Measurements from ENCODE around the gene CCR6. TPM values are rescaled to one million over a fixed set of nuclear protein-coding genes. Genes with fewer than 3 reads are reported as not detected.

The CCR6 gene
- total and polyA plus RNA-seq, 2 donors (not counting 3 experiments of a cell fraction or from before 2014, with no cell fraction given) = not detected

GRCh38 chr6:167141667-167142432, 19.0 kb downstream of the CCR6 start:
- CTCF ChIA-PET = interaction anchor here (0.6 to 3.0 kb wide), 11 partner anchors 12 to 376 kb away, joined by 3 to 24 read pairs (median 4); partner anchors contain the start of gene CEP43
- H3K79me2 ChIP-seq (ENCODE audit: control insufficient read depth, insufficient read depth, low read length) = no peaks in the 10 kb centered on the region
- no peaks in the 10 kb centered on the region for H3K27me3 ChIP-seq (ENCODE audit: control insufficient read depth in 2 of 2, insufficient read depth in 2 of 2, low read length in 2 of 2)
- no peak overlapping the region for H3K27ac ChIP-seq (ENCODE audit: insufficient read depth, low read depth, low read length)
- DNase-seq (ENCODE audit: low read depth, low spot score) = peak; percentile 11
- H3K4me1 ChIP-seq (ENCODE audit: control insufficient read depth, extremely low read depth, insufficient read depth, low read length) = no peaks in the 10 kb centered on the region
- intact Hi-C loops (cut with micrococcal nuclease) = loop anchor here (1.0 kb wide), 1 partner anchor 356 kb away; no protein-coding TSS in a partner anchor
- POLR2A ChIA-PET = no interaction called here
- no peaks in the 10 kb centered on the region for H3K9me1 ChIP-seq (replicated peaks; ENCODE audit: control insufficient read depth, extremely low read depth, insufficient read depth, low read length)
- no TSS peak for BruUV-seq (replicated peaks)
- no peaks in the 10 kb centered on the region for H3K9me3 ChIP-seq (replicated peaks; ENCODE audit: control insufficient read depth, insufficient read depth, low read length)
- H2AFZ ChIP-seq (ENCODE audit: low read depth, low read length) = no peak overlapping the region
- no peak for FAIRE-seq
- no peak overlapping the region for H3K9ac ChIP-seq (replicated peaks; ENCODE audit: extremely low read depth, insufficient read depth, low read length)
- H3K4me2 ChIP-seq (ENCODE audit: insufficient read depth, low read length) = no peak overlapping the region
- H3K4me3 ChIP-seq (replicated peaks in 1 of 3; ENCODE audit: insufficient read depth in 1 of 3, low read depth in 1 of 3, low read length in 3 of 3) = no peak overlapping the region
- peak; percentile 33 to 66 for TF ChIP-seq CTCF (IDR thresholded peaks at IDR 0.05; ENCODE audit: extremely low read depth in 1 of 2, insufficient read depth in 1 of 2, low read depth in 1 of 2, low read length in 2 of 2)
- TF ChIP-seq JUN (IDR thresholded peaks at IDR 0.05; ENCODE audit: borderline replicate concordance, insufficient read depth, insufficient read length, low read depth) = no peak
- H4K20me1 ChIP-seq (replicated peaks; ENCODE audit: control insufficient read depth, extremely low read depth, insufficient read depth, low read length) = no peaks in the 10 kb centered on the region
- H3K36me3 ChIP-seq (ENCODE audit: control insufficient read depth in 2 of 2, extremely low read depth in 1 of 2, insufficient read depth in 2 of 2, low read length in 2 of 2) = no peaks in the 10 kb centered on the region
- dilution Hi-C loops (cut with MboI; ENCODE audit: extremely low pct_ligation_motif_present, low sequenced_read_pairs) = no loop called here

- Histone ChIP-seq H3K27ac (ENCODE audit: insufficient read depth, low read depth, low read length) (no peak overlapping the region), H3K4me3 (replicated peaks in 1 of 3; ENCODE audit: insufficient read depth in 1 of 3, low read depth in 1 of 3, low read length in 3 of 3) (no peak overlapping the region), H4K20me1 (replicated peaks; ENCODE audit: control insufficient read depth, extremely low read depth, insufficient read depth, low read length) (no peaks in the 10 kb centered on the region), H3K9me3 (replicated peaks; ENCODE audit: control insufficient read depth, insufficient read depth, low read length) (no peaks in the 10 kb centered on the region), H3K27me3 (ENCODE audit: control insufficient read depth in 2 of 2, insufficient read depth in 2 of 2, low read length in 2 of 2) (no peaks in the 10 kb centered on the region), H3K9me1 (replicated peaks; ENCODE audit: control insufficient read depth, extremely low read depth, insufficient read depth, low read length) (no peaks in the 10 kb centered on the region), H3K4me2 (ENCODE audit: insufficient read depth, low read length) (no peak overlapping the region), H3K9ac (replicated peaks; ENCODE audit: extremely low read depth, insufficient read depth, low read length) (no peak overlapping the region), H3K4me1 (ENCODE audit: control insufficient read depth, extremely low read depth, insufficient read depth, low read length) (no peaks in the 10 kb centered on the region), H3K79me2 (ENCODE audit: control insufficient read depth, insufficient read depth, low read length) (no peaks in the 10 kb centered on the region), H3K36me3 (ENCODE audit: control insufficient read depth in 2 of 2, extremely low read depth in 1 of 2, insufficient read depth in 2 of 2, low read length in 2 of 2) (no peaks in the 10 kb centered on the region), H2AFZ (ENCODE audit: low read depth, low read length) (no peak overlapping the region)
- TF ChIP-seq JUN (IDR thresholded peaks at IDR 0.05; ENCODE audit: borderline replicate concordance, insufficient read depth, insufficient read length, low read depth) (no peak), POLR2A (IDR thresholded peaks at IDR 0.05; ENCODE audit: low read depth, low read length) (no peak), EZH2 (IDR thresholded peaks at IDR 0.05; ENCODE audit: borderline replicate concordance, low read depth, low read length, severe bottlenecking) (no peak), FOS (IDR thresholded peaks at IDR 0.05; ENCODE audit: borderline replicate concordance, insufficient read depth, low read length) (no peak), POLR2AphosphoS5 (IDR thresholded peaks at IDR 0.05; ENCODE audit: insufficient read depth, low read depth, low read length) (no peak)
- BruUV-seq (replicated peaks) = no TSS peak
- ChIA-PET POLR2A (no interaction called here), CTCF (interaction anchor here (0.7 to 3.0 kb wide), 8 partner anchors 144 to 371 kb away, joined by 3 to 24 read pairs (median 5); no protein-coding TSS in a partner anchor)
- dilution Hi-C loops (cut with MboI; ENCODE audit: extremely low pct_ligation_motif_present, low sequenced_read_pairs) = no loop called here
- DNase-seq (ENCODE audit: low read depth, low spot score) = no peak
- no peak for FAIRE-seq
- intact Hi-C loops (cut with micrococcal nuclease) = loop anchor here (1.0 kb wide), 1 partner anchor 356 kb away; no protein-coding TSS in a partner anchor
Measured at GRCh38 chr6:167142433-167142761, 19.5 kb downstream of the CCR6 start.

Measured in endothelial cell of umbilical vein (primary cell).